GM23338 (cell line): ENCODE data around the gene OR1N2.

Experiments
- CREB1 ChIP-seq: fragments of 250-450 bp; sonication (Bioruptor Pico); IDR thresholded peaks from 2 replicates; pipeline ENCODE4 v1.5.0; 2020; ENCODE audit warnings: low read depth, mild to moderate bottlenecking, moderate library complexity
- CTCF ChIP-seq, 2 experiments: fragments of 200-600 bp in 1 of 2; sonication (generic) in 1 of 2; conservative IDR thresholded peaks; 2 replicates each; pipeline versions ENCODE4 v1.5.1 to v1.6.1; 2016 to 2017; ENCODE audit warnings: antibody characterized with exemption in 2 of 2, low read depth in 2 of 2, mild to moderate bottlenecking in 2 of 2, moderate library complexity in 1 of 2
- ETS1 ChIP-seq: IDR thresholded peaks from 2 replicates; pipeline ENCODE4 v1.6.1; 2016; ENCODE audit warnings: antibody characterized with exemption
- EZH2 ChIP-seq: fragments of 200-600 bp; sonication (generic); IDR thresholded peaks from one replicate; pipeline ENCODE4 v1.8.0; 2017; ENCODE audit warnings: antibody characterized with exemption, mild to moderate bottlenecking, low read depth; ENCODE audit not compliant: unreplicated experiment
- EZH2phosphoT487 ChIP-seq: fragments of 200-600 bp; sonication (generic); IDR thresholded peaks from one replicate; pipeline ENCODE4 v1.8.1; 2018; ENCODE audit warnings: antibody characterized with exemption; ENCODE audit not compliant: unreplicated experiment
- JUNB ChIP-seq: IDR thresholded peaks from one replicate; pipeline ENCODE4 v1.6.1; 2016; ENCODE audit warnings: antibody characterized with exemption; ENCODE audit not compliant: unreplicated experiment
- NANOG ChIP-seq: IDR thresholded peaks from 2 replicates; pipeline ENCODE4 v1.6.1; 2016; ENCODE audit warnings: antibody characterized with exemption, borderline replicate concordance
- POLR2AphosphoS5 ChIP-seq: IDR thresholded peaks from 2 replicates; pipeline ENCODE4 v1.6.1; 2016; ENCODE audit warnings: antibody characterized with exemption, low read depth
- REST ChIP-seq: IDR thresholded peaks from one replicate; pipeline ENCODE4 v1.6.1; 2018; ENCODE audit warnings: antibody characterized with exemption; ENCODE audit not compliant: unreplicated experiment
- ZNF114 ChIP-seq: fragments of 250-450 bp; sonication (Bioruptor Pico); IDR thresholded peaks from 2 replicates; pipeline ENCODE4 v1.5.0; 2020; ENCODE audit warnings: mild to moderate bottlenecking, moderate library complexity
- ZNF331 ChIP-seq: fragments of 250-450 bp; sonication (Bioruptor Pico); IDR thresholded peaks from 2 replicates; pipeline ENCODE4 v1.5.0; 2020; ENCODE audit warnings: low read depth, mild to moderate bottlenecking, moderate library complexity

- TF ChIP-seq CTCF (conservative IDR thresholded peaks at IDR 0.05; ENCODE audit: low read depth in 2 of 2) (no peak), ZNF114 (no peak), POLR2AphosphoS5 (no peak), EZH2phosphoT487 (no peak), EZH2 (no peak), CREB1 (CRISPR knock-in tag) (no peak), JUNB (no peak), REST (no peak), ETS1 (no peak), ZNF331 (no peak), NANOG (no peak)
Measured at GRCh38 chr9:122579874-122580273, 27.0 kb downstream of the OR1N2 start.
